Kidney (tissue), 14 donors: Measurements from ENCODE around the gene MAP2K4. TPM values are rescaled to one million over a fixed set of nuclear protein-coding genes. Genes with fewer than 3 reads are reported as not detected.

ENCODE experiments used
- DNase-seq, 5 donors: peaks; one replicate each; pipeline ENCODE4 v3.0.0-alpha.2; 2013 to 2020
- FAIRE-seq: peaks from 2 replicates; lab custom pipeline; 2012; peaks lifted over from hg19 to GRCh38; lab: Jason Lieb, UNC
- H3K27ac ChIP-seq, 2 donors: one replicate each; pipeline ENCODE4 v1.7.0; 2013; ENCODE audit warnings: low read depth in 2 of 2, low read length in 2 of 2, inconsistent platforms in 1 of 2
- H3K27me3 ChIP-seq: one replicate; pipeline ENCODE4 v1.7.1; 2013; ENCODE audit warnings: low read length, inconsistent platforms; ENCODE audit not compliant: control insufficient read depth, insufficient read depth
- H3K36me3 ChIP-seq, 3 donors: one replicate each; pipeline versions ENCODE4 v1.7.0 to v1.7.1; 2013; ENCODE audit warnings: low read length in 3 of 3, control low read depth in 1 of 3, inconsistent platforms in 1 of 3; ENCODE audit not compliant: insufficient read depth in 3 of 3, control insufficient read depth in 2 of 3
- H3K4me1 ChIP-seq, 3 donors: one replicate each; pipeline versions ENCODE4 v1.7.0 to v1.7.1; 2013; ENCODE audit warnings: low read length in 3 of 3, inconsistent platforms in 1 of 3, low read depth in 1 of 3; ENCODE audit not compliant: control insufficient read depth in 2 of 3, insufficient read depth in 2 of 3
- H3K4me3 ChIP-seq, 3 donors: one replicate each; pipeline versions ENCODE4 v1.7.0 to v1.8.1; 2013; ENCODE audit warnings: low read length in 3 of 3, control low read depth in 1 of 3, inconsistent platforms in 1 of 3
- H3K9ac ChIP-seq, 3 donors: one replicate each; pipeline versions ENCODE4 v1.7.0 to v1.7.1; 2013; ENCODE audit warnings: low read length in 3 of 3, control low read depth in 1 of 3, inconsistent platforms in 1 of 3
- H3K9me3 ChIP-seq, 3 donors: one replicate each; pipeline versions ENCODE4 v1.7.0 to v1.7.1; 2013; ENCODE audit warnings: low read length in 3 of 3, control low read depth in 1 of 3, inconsistent platforms in 1 of 3; ENCODE audit not compliant: control insufficient read depth in 2 of 3, insufficient read depth in 1 of 3
- CTCF ChIP-seq: IDR thresholded peaks from 3 replicates; pipeline ENCODE4 v1.5.1; 2012; ENCODE audit warnings: mild to moderate bottlenecking, moderate library complexity, borderline replicate concordance; ENCODE audit not compliant: insufficient read depth; ENCODE audit errors: extremely low read depth
- intact Hi-C: fragments of 100-400 bp; cut with DNase I; formaldehyde crosslinking; loops from one replicate; pipeline ENCODE4 v1.11.1; 2022
- polyA plus RNA-seq: library from polyadenylated mRNA; stranded (reverse); fragments of 350-450 nt; fragmentation: Illumina TruSeq; extraction: RNeasy Lipid Tissue Mini Kit (QIAGEN cat#74804); gene quantifications from one replicate; pipeline ENCODE4 v1.2.3, GENCODE V29; 2014; ENCODE audit warnings: low read depth, low replicate concordance; ENCODE audit not compliant: insufficient read depth
- total RNA-seq: library from RNA; stranded (reverse); fragmentation: NEBNext Ultra II Directional; extraction: Animal tissue kit (Norgen Biotek cat#: 25700); gene quantifications from one replicate; pipeline ENCODE4 v1.2.1, GENCODE V29; 2021
- donor health status: control.
- donor health status: control.
- donor health status: control.
- donor health status: control.
- donor health status: control.
- donor health status: DM: yes; HTN: yes; CAD: no.
- donor health status: Normal renal cell carcinoma (clear cell type).

The MAP2K4 gene
- total and polyA plus RNA-seq, 2 donors from 2014 or later, result 14.2 to 36.1 TPM

- intact Hi-C loops, result no loop called here
- Histone ChIP-seq H3K27me3 (no peaks in the 10 kb centered on the region), H3K9me3 (no peaks in the 10 kb centered on the region), H3K27ac (no peak overlapping the region), H3K4me3 (no peak overlapping the region), H3K9ac (no peak overlapping the region), H3K36me3 (peaks cover 0 to 7% (median 6%) of the 10 kb centered on the region in 3 donors), H3K4me1 (no peaks in the 10 kb centered on the region)
- no peak for TF ChIP-seq CTCF
- DNase-seq, result no peak
- no peak for FAIRE-seq
Observed at GRCh38 chr17:12098568-12098967, 77.9 kb downstream of the MAP2K4 start.

- DNase-seq (no peak), FAIRE-seq (no peak)
- H3K4me3 ChIP-seq, result no peak overlapping the region
- H3K36me3 ChIP-seq, result peaks cover 0 to 7% (median 6%) of the 10 kb centered on the region in 3 donors
- no peaks in the 10 kb centered on the region for H3K27me3 ChIP-seq
- H3K27ac ChIP-seq, result no peak overlapping the region
- intact Hi-C loops, result no loop called here
- TF ChIP-seq CTCF, result no peak
- H3K9ac ChIP-seq, result no peak overlapping the region
- H3K4me1 ChIP-seq, result no peaks in the 10 kb centered on the region
- no peaks in the 10 kb centered on the region for H3K9me3 ChIP-seq
Observed at GRCh38 chr17:12099412-12099811, 78.7 kb downstream of the MAP2K4 start.

- FAIRE-seq, result no peak
- intact Hi-C loops, result no loop called here
Observed at GRCh38 chr17:12104831-12105230, 84.2 kb downstream of the MAP2K4 start.

More at GRCh38 chr17:12104831-12105230, 84.2 kb downstream of the MAP2K4 start:
- Histone ChIP-seq H3K27me3 (no peaks in the 10 kb centered on the region), H3K4me3 (no peak overlapping the region), H3K9me3 (no peaks in the 10 kb centered on the region), H3K4me1 (no peaks in the 10 kb centered on the region), H3K27ac (no peak overlapping the region), H3K36me3 (peaks cover 0 to 6% (median 6%) of the 10 kb centered on the region in 3 donors), H3K9ac (no peak overlapping the region)
- TF ChIP-seq CTCF, result no peak
- no peak for DNase-seq
